H9 (cell line): ENCODE data around the gene AMOT. TPM values are rescaled to one million over a fixed set of nuclear protein-coding genes. Genes with fewer than 3 reads are reported as not detected.

Source experiments
- DNase-seq: peaks from one replicate; pipeline ENCODE4 v3.0.0-alpha.2; 2017
- H2AFZ ChIP-seq: one replicate; pipeline ENCODE4 v1.6.1; 2013; ENCODE audit warnings: mild to moderate bottlenecking, low read length, control low read depth, moderate library complexity
- H2AK5ac ChIP-seq: 2 replicates; pipeline ENCODE4 v1.6.1; 2013; ENCODE audit warnings: low read length, control low read depth, mixed read lengths; ENCODE audit not compliant: insufficient read length
- H2BK120ac ChIP-seq: one replicate; pipeline ENCODE4 v1.6.1; 2013; ENCODE audit warnings: low read depth, mild to moderate bottlenecking, low read length, control low read depth, inconsistent platforms; ENCODE audit not compliant: poor library complexity, severe bottlenecking
- H2BK12ac ChIP-seq: 2 replicates; pipeline ENCODE4 v1.6.1; 2013; ENCODE audit warnings: low read length, control low read depth, mixed read lengths, low read depth; ENCODE audit not compliant: insufficient read length
- H2BK15ac ChIP-seq: 2 replicates; pipeline ENCODE4 v1.6.1; 2013; ENCODE audit warnings: low read depth, low read length, control low read depth
- H2BK20ac ChIP-seq: one replicate; pipeline ENCODE4 v1.6.1; 2013; ENCODE audit warnings: low read depth, mild to moderate bottlenecking, low read length, control low read depth, inconsistent platforms; ENCODE audit not compliant: poor library complexity, severe bottlenecking
- H2BK5ac ChIP-seq: 2 replicates; pipeline ENCODE4 v1.6.1; 2013; ENCODE audit warnings: low read length, control low read depth, mixed read lengths; ENCODE audit not compliant: insufficient read length
- H3K14ac ChIP-seq: 2 replicates; pipeline ENCODE4 v1.6.1; 2013; ENCODE audit warnings: low read length, control low read depth; ENCODE audit not compliant: insufficient read depth
- H3K18ac ChIP-seq: 2 replicates; pipeline ENCODE4 v1.6.1; 2013; ENCODE audit warnings: low read depth, mild to moderate bottlenecking, mixed read lengths, low read length, control low read depth; ENCODE audit not compliant: insufficient read length
- H3K23ac ChIP-seq: 2 replicates; pipeline ENCODE4 v1.6.1; 2013; ENCODE audit warnings: low read length, control low read depth, mixed read lengths, low read depth; ENCODE audit not compliant: insufficient read length
- H3K23me2 ChIP-seq: 2 replicates; pipeline ENCODE4 v1.6.1; 2013; ENCODE audit warnings: low read depth, mild to moderate bottlenecking, mixed read lengths, low read length, control low read depth; ENCODE audit not compliant: insufficient read length, poor library complexity, severe bottlenecking
- H3K27ac ChIP-seq: 2 replicates; pipeline ENCODE4 v1.5.1; 2013; ENCODE audit warnings: low read length, control low read depth, mixed read lengths, low read depth; ENCODE audit not compliant: insufficient read length
- H3K27me3 ChIP-seq: 2 replicates; pipeline ENCODE4 v1.6.1; 2013; ENCODE audit warnings: low read length, control low read depth, inconsistent platforms; ENCODE audit not compliant: insufficient read depth
- H3K4ac ChIP-seq: 2 replicates; pipeline ENCODE4 v1.6.1; 2013; ENCODE audit warnings: low read depth, mild to moderate bottlenecking, control low read depth, inconsistent platforms, low read length, moderate library complexity
- H3K4me1 ChIP-seq: 2 replicates; pipeline ENCODE4 v1.6.1; 2013; ENCODE audit warnings: low read length, control low read depth, inconsistent platforms; ENCODE audit not compliant: insufficient read depth
- H3K4me2 ChIP-seq: 2 replicates; pipeline ENCODE4 v1.6.1; 2013; ENCODE audit warnings: low read length, control low read depth, mixed read lengths; ENCODE audit not compliant: insufficient read length, insufficient read depth
- H3K56ac ChIP-seq: 2 replicates; pipeline ENCODE4 v1.6.1; 2013; ENCODE audit warnings: low read depth, mild to moderate bottlenecking, mixed read lengths, low read length, control low read depth; ENCODE audit not compliant: insufficient read length
- H3K79me1 ChIP-seq: 2 replicates; pipeline ENCODE4 v1.6.1; 2013; ENCODE audit warnings: low read depth, mild to moderate bottlenecking, moderate library complexity, low read length, control low read depth, inconsistent platforms; ENCODE audit not compliant: insufficient read depth, poor library complexity, severe bottlenecking
- H3K79me2 ChIP-seq: 2 replicates; pipeline ENCODE4 v1.6.1; 2013; ENCODE audit warnings: low read length, control low read depth, inconsistent platforms; ENCODE audit not compliant: insufficient read depth
- H3K9ac ChIP-seq: 2 replicates; pipeline ENCODE4 v1.6.1; 2013; ENCODE audit warnings: low read length, control low read depth, mixed read lengths; ENCODE audit not compliant: insufficient read length; ENCODE audit errors: extremely low read depth
- H3K9me3 ChIP-seq: one replicate; pipeline ENCODE4 v1.6.1; 2013; ENCODE audit warnings: low read depth, low read length, inconsistent platforms; ENCODE audit not compliant: control insufficient read depth
- H3T11ph ChIP-seq: one replicate; pipeline ENCODE4 v1.6.1; 2013; ENCODE audit warnings: mild to moderate bottlenecking, low read length, control low read depth, inconsistent platforms
- H4K20me1 ChIP-seq: one replicate; pipeline ENCODE4 v1.6.1; 2013; ENCODE audit not compliant: control insufficient read depth, insufficient read length, insufficient read depth
- H4K5ac ChIP-seq: 2 replicates; pipeline ENCODE4 v1.6.1; 2013; ENCODE audit warnings: low read depth, mild to moderate bottlenecking, mixed read lengths, low read length, control low read depth; ENCODE audit not compliant: insufficient read length
- H4K8ac ChIP-seq: replicated peaks from 2 replicates; pipeline ENCODE4 v1.6.1; 2013; ENCODE audit warnings: low read length, control low read depth, mixed read lengths, low read depth; ENCODE audit not compliant: insufficient read length
- H4K91ac ChIP-seq: 2 replicates; pipeline ENCODE4 v1.6.1; 2013; ENCODE audit warnings: low read depth, mild to moderate bottlenecking, moderate library complexity, mixed read lengths, low read length, control low read depth; ENCODE audit not compliant: insufficient read length
- H3K27ac Mint-ChIP-seq, 3 experiments: 2 replicates in 2 of 3; 3 replicates in 1 of 3; pipeline ENCODE4 v1.8.0; 2020 to 2021; ENCODE audit warnings: mixed read lengths in 3 of 3, mild to moderate bottlenecking in 1 of 3, moderate library complexity in 1 of 3
- H3K27me3 Mint-ChIP-seq: 2 replicates; pipeline ENCODE4 v1.8.0; 2021; ENCODE audit warnings: low read depth, mild to moderate bottlenecking, moderate library complexity, mixed read lengths
- H3K36me3 Mint-ChIP-seq, 3 experiments: 2 replicates in 2 of 3; 3 replicates in 1 of 3; pipeline ENCODE4 v1.8.0; 2020 to 2021; ENCODE audit warnings: low read depth in 3 of 3, mixed read lengths in 3 of 3; ENCODE audit not compliant: insufficient read depth in 1 of 3
- H3K4me1 Mint-ChIP-seq, 2 experiments: 2 replicates each; pipeline ENCODE4 v1.8.0; 2020; ENCODE audit warnings: mixed read lengths in 2 of 2
- H3K4me3 Mint-ChIP-seq, 2 experiments: 2 replicates in 1 of 2; 3 replicates in 1 of 2; pipeline ENCODE4 v1.8.0; 2020 to 2021; ENCODE audit warnings: mild to moderate bottlenecking in 2 of 2, mixed read lengths in 2 of 2, moderate library complexity in 1 of 2
- H3K9me3 Mint-ChIP-seq, 2 experiments: 2 replicates in 1 of 2; 3 replicates in 1 of 2; pipeline ENCODE4 v1.8.0; 2020; ENCODE audit warnings: mild to moderate bottlenecking in 2 of 2, mixed read lengths in 2 of 2, moderate library complexity in 1 of 2
- CTCF ChIP-seq: fragments of 200-600 bp; sonication (generic); conservative IDR thresholded peaks from 3 replicates; pipeline ENCODE4 v1.8.0; 2021; ENCODE audit warnings: antibody characterized with exemption, mild to moderate bottlenecking
- WGBS: extraction: QIAGEN DNeasy Blood & Tissue Kit; methylation state at CpG from one replicate; pipeline ENCODE4 v1.1.7; 2013; ENCODE audit warnings: missing lambda C conversion rate, low lambda C conversion rate, mixed read lengths; ENCODE audit not compliant: insufficient read length; ENCODE audit errors: extremely low coverage; 5-methylcytosine and 5-hydroxymethylcytosine counted together
- total RNA-seq: library from RNA; stranded (reverse); gene quantifications from 2 replicates; pipeline ENCODE4 v1.2.1, GENCODE V29; 2021

Gene AMOT
- total RNA-seq, 1 experiment from 2014 or later, result 17.6 TPM

GRCh38 chrX:112889400-112889799 lies 48.8 kb upstream of the AMOT start:
- Histone ChIP-seq H2AFZ (no peak overlapping the region), H3K4me1 (no peaks in the 10 kb centered on the region), H3K18ac (no peak overlapping the region), H2AK5ac (no peak overlapping the region), H2BK120ac (no peak overlapping the region), H2BK20ac (no peak overlapping the region), H3K79me2 (no peaks in the 10 kb centered on the region), H3K9me3 (no peaks in the 10 kb centered on the region), H3K9ac (no peak overlapping the region), H4K91ac (no peak overlapping the region), H2BK5ac (no peak overlapping the region), H3K27me3 (no peaks in the 10 kb centered on the region; the same call in 1 of the 2 replicates), H3K27ac (no peak overlapping the region), H3K4ac (no peak overlapping the region), H4K8ac (no peak overlapping the region), H4K5ac (no peak overlapping the region), H3K23ac (no peak overlapping the region), H3K56ac (no peak overlapping the region), H3K23me2 (no peaks in the 10 kb centered on the region), H3K4me2 (no peak overlapping the region), H4K20me1 (no peaks in the 10 kb centered on the region), H3K14ac (no peak overlapping the region), H3K79me1 (no peaks in the 10 kb centered on the region), H3T11ph (no peak overlapping the region), H2BK12ac (no peak overlapping the region), H2BK15ac (no peak overlapping the region)
- no peak for DNase-seq
- no peak for TF ChIP-seq CTCF
- H3K4me3 Mint-ChIP-seq, result no peak overlapping the region
- no peaks in the 10 kb centered on the region for H3K27me3 Mint-ChIP-seq
- no peaks in the 10 kb centered on the region for H3K4me1 Mint-ChIP-seq
- no CpG with 5 or more reads among the region's 9 CpGs for WGBS
- no peaks in the 10 kb centered on the region for H3K9me3 Mint-ChIP-seq
- H3K27ac Mint-ChIP-seq, result no peak overlapping the region
- H3K36me3 Mint-ChIP-seq, result no peaks in the 10 kb centered on the region
